GM18870 (cell line): ENCODE results near the gene GPRC5B.

Source experiments
- ATAC-seq: cut with Tn5 transposase; IDR thresholded peaks from one replicate; pipeline ENCODE4 v1.9.1; 2021; ENCODE audit warnings: moderate library complexity; ENCODE audit not compliant: unreplicated experiment

GPRC5B gene

GRCh38 chr16:19898924-19899604, 14.4 kb upstream of the GPRC5B start:
- ATAC-seq: no peak

- no peak for ATAC-seq
Observed at GRCh38 chr16:19898166-19898565, 13.5 kb upstream of the GPRC5B start.

- no peak for ATAC-seq
Observed at GRCh38 chr16:19896951-19897350, 12.3 kb upstream of the GPRC5B start.

GRCh38 chr16:19894586-19894985, 9.9 kb upstream of the GPRC5B start:
- ATAC-seq: no peak

- ATAC-seq: no peak
Observed at GRCh38 chr16:19892902-19893301, 8.3 kb upstream of the GPRC5B start.

GRCh38 chr16:19890901-19891300, 6.3 kb upstream of the GPRC5B start:
- ATAC-seq: no peak

- ATAC-seq: no peak
Observed at GRCh38 chr16:19888834-19889233, 4.2 kb upstream of the GPRC5B start.

- ATAC-seq: no peak
Observed at GRCh38 chr16:19886073-19886941, 1.7 kb upstream of the GPRC5B start.

GRCh38 chr16:19885451-19886072, 914 bp upstream of the GPRC5B start:
- ATAC-seq: no peak

GRCh38 chr16:19883966-19884485, 622 bp downstream of the GPRC5B start:
- no peak for ATAC-seq

GRCh38 chr16:19883296-19883965, 1.2 kb downstream of the GPRC5B start:
- no peak for ATAC-seq

- ATAC-seq: no peak
Observed at GRCh38 chr16:19882646-19883045, 2.0 kb downstream of the GPRC5B start.

GRCh38 chr16:19882186-19882585, 2.5 kb downstream of the GPRC5B start:
- ATAC-seq: no peak

- no peak for ATAC-seq
Observed at GRCh38 chr16:19881783-19882182, 2.9 kb downstream of the GPRC5B start.

GRCh38 chr16:19881028-19881427, 3.6 kb downstream of the GPRC5B start:
- ATAC-seq: no peak

- no peak for ATAC-seq
Observed at GRCh38 chr16:19879241-19879792, 5.3 kb downstream of the GPRC5B start.

- no peak for ATAC-seq
Observed at GRCh38 chr16:19878757-19879156, 5.9 kb downstream of the GPRC5B start.

GRCh38 chr16:19876501-19877059, 8.1 kb downstream of the GPRC5B start:
- no peak for ATAC-seq

GRCh38 chr16:19875900-19876299, 8.7 kb downstream of the GPRC5B start:
- ATAC-seq: no peak

- ATAC-seq: no peak
Observed at GRCh38 chr16:19874851-19875546, 9.6 kb downstream of the GPRC5B start.
